HL-60 (cell line): ENCODE results near the gene PPL.

Experiments used
- CTCF ChIP-seq: IDR thresholded peaks from one replicate; pipeline ENCODE4 v1.5.1; 2011; ENCODE audit warnings: low read length, control low read depth, inconsistent platforms; ENCODE audit not compliant: insufficient read depth
- POLR2AphosphoS5 ChIP-seq: IDR thresholded peaks from 2 replicates; pipeline ENCODE4 v1.6.1; 2012; ENCODE audit warnings: low read depth
- REST ChIP-seq: IDR thresholded peaks from 2 replicates; pipeline ENCODE4 v1.6.1; 2012; ENCODE audit warnings: low read depth; ENCODE audit not compliant: insufficient replicate concordance
- SPI1 ChIP-seq: IDR thresholded peaks from 2 replicates; pipeline ENCODE4 v1.6.1; 2012; ENCODE audit warnings: low read depth, mild to moderate bottlenecking, borderline replicate concordance

- TF ChIP-seq CTCF (no peak), POLR2AphosphoS5 (no peak), REST (no peak), SPI1 (no peak)
These were observed 46.3 kb downstream of the PPL start for GRCh38 chr16:4890686-4891085.
